GM19023 (cell line): Measurements from ENCODE around the gene ARPC1B.
"Not testable (repeated sequence)": the region's sequence is repeated elsewhere in the genome, so short reads cannot be mapped to it uniquely, and the experiment has no call there.

Experiments used
- ATAC-seq: cut with Tn5 transposase; IDR thresholded peaks from one replicate; pipeline ENCODE4 v1.9.1; 2021; ENCODE audit warnings: mild to moderate bottlenecking, moderate library complexity; ENCODE audit not compliant: unreplicated experiment

Gene ARPC1B

DNA sequence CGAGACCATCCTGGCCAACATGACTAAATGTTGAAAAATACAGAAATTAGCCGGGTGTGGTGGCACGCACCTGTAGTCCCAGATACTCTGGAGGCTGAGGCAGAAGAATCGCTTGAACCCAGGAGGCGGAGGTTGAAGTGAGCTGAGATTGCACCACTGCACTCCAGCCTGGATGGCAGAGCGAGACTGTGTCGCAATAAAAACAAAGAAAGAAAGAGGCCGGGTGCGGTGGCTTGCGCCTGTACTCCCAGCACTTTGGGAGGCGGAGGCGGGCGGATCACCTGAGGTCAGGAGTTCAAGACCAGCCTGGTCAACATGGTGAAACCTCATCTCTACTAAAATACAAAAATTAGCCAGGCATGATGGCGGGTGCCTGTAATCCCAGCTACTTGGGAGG lies 12.7 kb downstream of the ARPC1B start:
- ATAC-seq, result not testable (repeated sequence)

DNA sequence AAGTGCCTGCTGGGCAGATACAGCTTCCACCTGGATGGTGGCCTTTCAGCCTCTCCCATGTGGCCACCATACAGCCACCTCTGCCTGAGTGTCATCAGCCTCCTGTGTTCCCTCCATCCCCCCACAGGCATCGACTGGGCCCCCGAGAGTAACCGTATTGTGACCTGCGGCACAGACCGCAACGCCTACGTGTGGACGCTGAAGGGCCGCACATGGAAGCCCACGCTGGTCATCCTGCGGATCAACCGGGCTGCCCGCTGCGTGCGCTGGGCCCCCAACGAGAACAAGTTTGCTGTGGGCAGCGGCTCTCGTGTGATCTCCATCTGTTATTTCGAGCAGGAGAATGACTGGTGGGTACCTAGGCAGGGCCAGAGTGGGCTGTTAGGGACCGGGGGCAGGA lies 13.4 kb downstream of the ARPC1B start:
- no peak for ATAC-seq

DNA sequence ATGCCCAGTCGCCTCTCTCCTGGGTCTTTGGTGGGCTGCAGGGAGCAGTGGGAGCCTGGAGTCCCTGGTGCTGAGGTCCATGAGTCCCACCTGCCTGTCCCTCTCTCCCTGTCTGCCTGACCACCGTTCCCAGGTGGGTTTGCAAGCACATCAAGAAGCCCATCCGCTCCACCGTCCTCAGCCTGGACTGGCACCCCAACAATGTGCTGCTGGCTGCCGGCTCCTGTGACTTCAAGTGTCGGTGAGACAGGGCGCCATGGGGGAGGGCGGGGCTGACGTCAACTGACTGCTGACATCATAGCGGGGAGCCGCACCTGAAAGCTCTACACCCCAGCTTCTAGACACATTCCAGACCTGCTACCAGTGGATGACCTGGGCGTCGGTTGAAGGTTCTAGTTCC lies 15.2 kb downstream of the ARPC1B start:
- ATAC-seq, result no peak

DNA sequence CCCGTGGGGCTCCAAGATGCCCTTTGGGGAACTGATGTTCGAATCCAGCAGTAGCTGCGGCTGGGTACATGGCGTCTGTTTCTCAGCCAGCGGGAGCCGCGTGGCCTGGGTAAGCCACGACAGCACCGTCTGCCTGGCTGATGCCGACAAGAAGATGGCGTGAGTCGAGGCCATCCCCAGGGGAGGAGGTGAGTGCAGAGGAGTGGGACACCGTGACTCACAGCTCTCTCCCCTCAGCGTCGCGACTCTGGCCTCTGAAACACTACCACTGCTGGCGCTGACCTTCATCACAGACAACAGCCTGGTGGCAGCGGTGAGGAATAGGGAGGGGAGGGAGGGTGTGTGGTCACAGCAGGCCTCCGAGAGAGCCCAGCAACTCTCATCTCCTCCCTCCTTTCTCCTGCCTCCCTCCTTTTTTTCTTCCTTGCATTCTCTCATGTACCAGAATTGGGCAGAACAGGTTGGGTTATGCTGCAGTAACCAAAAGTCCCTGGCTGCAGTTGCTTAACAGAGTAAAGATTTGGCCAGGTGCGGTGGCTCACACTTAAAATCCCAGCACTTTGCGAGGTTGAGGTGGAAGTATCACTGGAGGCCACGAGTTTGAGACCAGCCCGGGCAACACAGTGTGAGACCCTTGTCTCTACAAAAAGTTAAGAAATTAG lies 16.5 kb downstream of the ARPC1B start:
- ATAC-seq, result no peak

DNA sequence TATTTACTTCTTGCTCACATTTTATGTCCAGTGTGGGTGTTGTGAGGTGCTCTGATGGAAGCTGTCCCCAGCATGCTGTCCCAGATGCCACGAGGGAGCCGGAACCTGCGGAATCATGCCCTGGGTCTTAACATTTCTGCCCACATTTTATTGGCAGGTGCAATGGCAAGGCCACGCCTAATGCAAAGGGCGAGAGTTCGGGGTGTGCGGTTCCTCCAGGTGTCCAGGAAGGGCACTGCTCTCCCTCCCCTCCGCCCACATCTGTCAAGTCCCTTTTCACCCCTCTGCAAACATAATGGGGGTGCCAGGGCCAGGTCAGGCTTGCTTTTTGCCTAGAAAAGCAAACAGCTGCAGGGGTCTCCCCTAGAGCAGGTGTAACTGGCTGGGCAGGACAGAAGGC lies 17.5 kb downstream of the ARPC1B start:
- no peak for ATAC-seq

DNA sequence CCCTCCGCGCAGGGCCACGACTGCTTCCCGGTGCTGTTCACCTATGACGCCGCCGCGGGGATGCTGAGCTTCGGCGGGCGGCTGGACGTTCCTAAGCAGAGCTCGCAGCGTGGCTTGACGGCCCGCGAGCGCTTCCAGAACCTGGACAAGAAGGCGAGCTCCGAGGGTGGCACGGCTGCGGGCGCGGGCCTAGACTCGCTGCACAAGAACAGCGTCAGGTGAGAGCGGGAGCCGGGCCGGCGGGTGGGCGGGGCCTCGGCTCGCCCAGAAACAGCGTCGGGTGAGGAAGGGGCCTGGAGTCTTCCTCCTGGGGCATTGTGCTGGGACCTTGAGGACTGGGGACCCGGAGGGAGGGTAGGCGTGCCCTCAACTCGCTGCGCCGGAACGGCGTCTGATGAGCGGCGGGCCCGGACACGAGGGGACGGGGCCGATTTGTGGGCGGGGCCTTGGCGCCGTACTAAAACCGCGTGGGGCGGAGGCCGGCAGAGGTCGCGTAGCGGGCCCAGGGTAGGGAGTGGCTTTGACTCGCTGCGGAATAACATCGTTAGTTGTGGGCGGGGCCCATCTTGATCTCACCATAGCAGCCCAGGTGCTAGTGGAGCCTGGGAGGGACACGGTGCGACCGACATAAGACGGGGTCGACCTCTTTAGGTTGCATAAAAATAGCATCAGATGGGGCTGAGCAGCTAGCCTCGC lies 18.3 kb downstream of the ARPC1B start:
- no peak for ATAC-seq

DNA sequence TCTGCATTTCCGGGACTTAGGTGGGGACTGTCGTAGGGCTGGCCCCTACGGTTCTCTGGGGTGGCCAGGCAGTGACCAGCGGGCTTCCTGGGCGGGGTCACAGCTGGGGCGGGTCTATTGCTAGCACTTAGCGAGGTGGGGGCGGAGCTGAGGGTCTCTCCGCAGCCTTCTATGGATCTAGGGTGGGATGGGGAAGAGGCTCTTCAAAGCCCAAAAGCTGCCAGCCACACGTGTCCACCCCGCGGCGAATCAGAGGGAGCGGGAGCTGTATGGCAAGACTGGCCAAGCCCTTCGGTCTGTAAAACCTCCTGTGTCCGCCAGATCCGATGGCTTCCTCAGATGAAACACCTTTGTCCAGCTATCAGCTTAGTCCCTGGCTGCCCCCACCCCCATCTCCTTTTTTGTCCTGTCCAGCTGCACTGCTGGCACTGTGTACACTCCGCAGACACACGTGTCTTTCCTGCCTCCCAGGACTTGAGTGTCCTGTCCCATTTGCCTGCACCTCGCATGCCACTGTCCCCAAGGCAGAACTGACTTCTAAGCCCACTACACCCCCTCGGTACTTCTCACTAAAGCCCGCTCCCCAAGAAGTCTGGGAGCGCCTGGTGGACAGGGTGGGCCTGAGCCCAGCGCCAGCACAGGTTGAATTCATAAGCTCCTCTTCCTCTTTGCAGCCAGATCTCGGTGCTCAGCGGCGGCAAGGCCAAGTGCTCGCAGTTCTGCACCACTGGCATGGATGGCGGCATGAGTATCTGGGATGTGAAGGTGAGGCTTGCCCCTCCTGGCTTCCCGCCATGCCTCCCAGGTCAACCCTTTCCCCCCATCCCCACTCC lies 19.0 kb downstream of the ARPC1B start:
- ATAC-seq, result no peak

DNA sequence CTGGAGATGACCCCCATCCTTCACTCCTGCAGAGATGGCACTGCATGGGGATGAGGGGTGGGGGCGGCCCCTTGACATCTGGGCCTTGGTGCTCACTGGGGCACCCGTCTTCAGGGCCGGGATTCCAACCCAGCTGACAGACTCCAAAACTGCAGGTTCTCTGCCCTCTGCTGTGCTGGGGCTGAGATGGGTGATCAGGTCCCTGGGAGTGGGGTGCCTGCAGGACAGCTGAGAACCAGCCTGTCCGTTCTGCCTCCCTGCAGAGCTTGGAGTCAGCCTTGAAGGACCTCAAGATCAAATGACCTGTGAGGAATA lies 19.6 kb downstream of the ARPC1B start:
- ATAC-seq, result no peak

DNA sequence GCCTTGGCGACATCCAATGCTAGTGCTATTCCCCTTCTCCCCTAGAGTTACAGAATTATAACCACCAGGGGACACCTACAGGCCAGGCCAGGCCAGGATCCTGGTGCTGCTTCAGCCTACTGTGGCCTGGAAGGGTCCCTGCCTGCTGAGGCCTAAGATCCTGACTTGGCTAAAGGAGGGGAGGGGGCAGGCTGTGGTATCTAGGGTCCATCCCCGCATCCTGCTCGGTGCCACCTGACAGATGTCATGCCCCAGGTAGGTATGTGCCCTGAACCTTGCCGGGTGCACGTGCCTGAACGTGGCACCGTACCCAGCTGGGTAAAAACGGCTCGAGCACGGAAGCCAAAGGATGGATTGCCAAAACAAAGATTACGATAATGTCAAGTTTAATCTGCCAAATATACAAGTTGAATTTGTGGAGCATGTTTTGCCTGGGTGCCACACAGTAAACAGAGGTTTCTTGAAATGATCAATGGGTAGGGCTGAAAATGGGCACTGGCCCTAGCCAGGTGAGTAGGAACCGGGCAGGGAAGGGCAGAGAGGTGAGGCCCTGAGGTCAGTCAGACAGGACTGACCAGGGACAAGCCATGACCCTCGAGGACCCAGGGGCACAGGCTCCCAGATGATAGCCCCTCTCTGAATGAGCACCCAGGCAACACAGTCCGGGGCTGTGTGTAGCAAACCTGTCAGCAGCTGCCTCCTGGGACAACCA lies 21.2 kb downstream of the ARPC1B start:
- ATAC-seq, result no peak

DNA sequence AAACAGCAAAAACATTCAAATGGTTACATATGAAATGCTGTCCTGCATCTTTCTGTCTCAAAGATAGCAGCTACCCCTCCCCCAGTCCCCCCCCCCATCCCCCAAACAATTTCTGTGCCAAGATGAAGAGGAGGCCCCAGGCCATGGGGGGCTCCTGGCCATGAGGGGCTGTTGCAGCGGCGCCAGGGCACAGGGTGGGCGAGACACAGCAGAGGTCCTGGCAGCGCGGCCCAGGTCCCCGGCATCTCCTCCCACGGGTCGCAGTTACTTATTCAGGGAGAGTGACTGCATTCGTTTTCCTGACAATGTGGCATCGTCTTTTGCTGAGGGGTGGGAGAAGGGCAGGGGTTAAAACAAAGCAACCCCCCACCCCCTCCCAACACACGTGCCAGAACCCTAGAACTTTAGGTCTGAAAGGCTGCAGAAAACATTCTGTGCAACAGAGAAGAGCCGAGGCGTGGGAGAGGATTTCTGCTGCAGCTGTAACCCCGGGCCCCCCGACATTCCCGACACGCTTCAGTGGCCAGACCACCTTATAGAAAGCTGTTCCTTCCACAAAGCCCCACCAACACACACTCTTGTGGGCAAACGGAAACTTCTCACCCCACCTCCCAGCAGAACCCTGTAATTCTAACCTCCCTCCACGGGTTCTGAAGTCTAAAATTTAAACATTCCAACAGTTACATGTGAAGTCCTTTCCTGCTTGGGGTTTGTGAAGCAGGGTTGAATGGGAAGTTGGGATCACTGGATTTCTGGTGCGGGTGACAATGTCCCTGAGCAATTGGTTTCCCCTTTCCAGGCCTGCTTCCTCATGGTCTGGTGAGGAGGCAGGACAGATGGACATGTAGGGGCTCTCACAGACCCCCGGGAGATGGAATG lies 22.1 kb downstream of the ARPC1B start:
- no peak for ATAC-seq

DNA sequence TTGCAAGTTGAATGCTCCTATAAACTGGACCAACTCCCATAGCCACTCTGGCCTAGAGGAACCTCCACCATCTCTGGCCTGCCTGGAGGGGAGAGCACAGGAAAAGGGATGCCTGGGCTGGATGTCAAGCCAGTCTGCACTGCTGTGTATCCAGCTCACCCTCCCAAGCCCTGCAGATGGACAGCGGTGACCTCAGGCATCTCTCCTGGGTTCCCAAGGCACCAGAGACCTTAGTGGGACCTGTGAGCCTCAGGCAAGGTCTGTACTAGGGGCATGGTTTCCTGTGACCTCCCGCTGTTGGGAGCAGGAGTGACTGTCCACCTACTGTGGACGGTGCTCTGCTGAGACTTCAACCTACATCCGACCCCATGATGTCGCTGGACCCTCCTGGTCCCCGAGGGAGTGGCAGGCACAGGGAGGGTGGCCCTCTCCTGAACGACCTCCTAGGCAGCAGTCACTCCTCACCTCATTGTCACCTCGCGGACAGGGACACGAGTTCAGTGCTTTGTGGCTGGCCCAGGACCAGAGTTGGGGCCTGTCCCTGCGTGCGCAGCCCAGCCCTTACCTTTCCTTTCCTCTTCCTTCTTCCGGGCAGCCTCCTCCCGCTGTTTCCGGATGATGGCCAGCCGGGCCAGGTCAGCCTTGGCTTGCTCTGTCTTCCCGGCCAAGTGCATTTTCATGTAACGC lies 22.9 kb downstream of the ARPC1B start:
- no peak for ATAC-seq

DNA sequence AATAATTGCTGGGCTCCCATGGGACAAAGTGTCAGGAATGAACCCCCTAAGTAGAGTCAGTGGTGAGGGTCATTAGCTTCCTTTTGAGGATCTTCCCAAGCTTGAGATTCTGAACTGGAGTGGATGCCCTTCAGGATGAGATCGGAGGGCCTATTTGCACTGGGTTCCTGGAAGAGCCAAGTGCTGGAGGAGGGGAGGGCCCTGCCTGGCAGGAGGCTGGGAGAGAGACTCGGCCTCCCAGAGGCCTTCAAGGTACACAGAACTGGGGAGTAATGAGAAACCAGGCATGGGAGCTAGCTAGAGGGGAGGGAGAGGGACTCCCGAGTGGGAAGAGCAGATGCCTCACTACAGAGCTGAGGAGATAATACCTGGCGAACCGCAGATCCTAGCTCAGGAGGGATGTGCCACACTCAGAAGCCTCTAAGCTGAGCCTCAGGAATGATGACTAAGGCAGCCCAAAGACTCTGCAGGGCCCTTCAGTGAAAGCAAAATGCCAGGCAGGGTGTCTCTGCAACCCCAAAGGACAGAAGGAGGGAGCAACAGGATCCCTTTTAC lies 24.4 kb downstream of the ARPC1B start:
- no peak for ATAC-seq

DNA sequence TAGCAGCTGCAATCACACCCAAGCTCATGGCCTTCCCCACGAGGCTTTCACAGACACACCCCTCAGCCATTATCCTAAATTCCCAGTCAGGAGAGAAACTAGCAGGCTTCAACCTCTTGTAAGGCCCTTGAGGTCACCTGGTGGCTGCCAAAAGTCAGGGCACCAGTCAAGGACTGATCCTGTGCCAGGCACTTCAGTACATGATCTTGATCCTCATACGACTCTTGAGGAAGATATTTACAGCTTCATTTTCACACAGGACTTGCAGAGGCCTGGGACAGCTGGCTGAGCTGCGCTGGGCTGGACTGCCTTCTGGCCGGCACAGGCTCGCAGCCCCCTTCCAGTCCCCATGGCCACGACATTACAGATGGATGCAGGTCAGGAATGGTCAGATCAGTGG lies 25.1 kb downstream of the ARPC1B start:
- no peak for ATAC-seq

DNA sequence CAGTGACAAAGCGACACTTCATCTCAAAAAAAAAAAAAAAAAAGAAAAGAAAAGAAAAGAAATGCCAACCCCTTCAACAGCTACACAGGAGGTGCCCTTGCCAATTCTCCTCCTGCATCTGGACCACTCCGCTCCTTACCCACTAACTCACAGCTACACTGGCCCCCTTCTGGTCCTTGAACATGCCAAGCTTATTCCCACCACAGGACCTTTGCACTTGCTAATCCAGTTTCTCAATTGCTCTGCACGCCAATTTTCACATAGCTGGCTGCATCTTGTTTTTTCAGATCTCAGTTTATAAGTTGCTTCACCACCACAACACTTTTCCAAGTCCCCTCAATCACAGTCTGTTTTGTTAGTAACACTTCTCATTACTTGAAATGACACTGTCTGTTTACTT lies 28.3 kb downstream of the ARPC1B start:
- ATAC-seq, result no peak

DNA sequence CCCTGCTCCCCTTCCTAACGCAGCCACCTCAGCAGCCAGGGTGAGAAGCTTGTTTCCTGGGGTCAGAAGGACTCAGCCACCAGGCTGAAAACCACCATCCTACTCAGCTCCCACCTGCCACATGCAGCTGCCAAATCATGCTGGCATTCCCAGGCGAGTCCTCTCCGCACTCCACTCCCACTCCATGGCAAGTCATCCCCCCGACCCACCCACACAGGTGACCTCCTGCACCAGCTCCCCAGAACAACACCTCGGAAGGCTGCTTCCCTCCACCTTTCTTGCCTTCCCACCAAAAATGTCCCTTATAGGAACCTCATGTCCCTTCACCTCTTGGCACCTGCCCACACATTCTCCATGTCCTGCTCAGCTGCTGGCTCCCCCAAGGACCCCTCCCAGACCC lies 29.2 kb downstream of the ARPC1B start:
- no peak for ATAC-seq

DNA sequence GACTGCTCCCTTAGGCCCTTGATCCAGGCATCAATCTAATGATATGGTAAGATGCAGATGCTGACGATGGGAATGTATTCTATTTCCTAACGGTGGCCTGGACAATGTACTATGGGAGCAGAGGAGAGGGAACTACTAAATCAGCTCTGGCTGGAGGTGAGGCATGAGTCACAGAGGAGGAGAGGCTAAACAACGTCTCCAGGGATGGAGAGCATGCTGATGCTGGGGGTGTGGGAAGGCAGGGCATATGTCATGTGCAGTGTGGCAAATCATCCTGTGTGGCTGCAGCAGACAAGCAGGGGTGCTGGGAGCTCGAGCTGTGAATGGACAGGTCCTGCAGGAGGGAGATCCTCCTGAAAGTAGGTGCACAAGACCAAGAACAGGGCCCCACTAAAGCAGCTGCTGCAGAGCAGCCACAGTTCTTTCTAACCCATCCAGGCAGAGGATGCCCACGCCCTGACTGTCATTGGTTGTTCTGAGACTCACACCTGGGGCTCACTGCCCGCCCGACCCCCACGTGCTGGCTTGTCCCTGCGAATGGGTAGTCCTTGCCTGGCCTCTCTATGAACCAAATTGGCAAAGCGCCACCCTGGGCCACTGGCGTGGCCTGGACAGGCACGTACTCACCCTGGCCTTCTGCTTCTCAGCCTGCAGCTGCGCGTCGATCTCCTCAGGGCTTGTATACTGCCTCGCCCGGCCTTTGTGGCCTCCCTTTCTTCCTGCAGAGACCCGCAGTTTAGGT lies 29.9 kb downstream of the ARPC1B start:
- no peak for ATAC-seq

DNA sequence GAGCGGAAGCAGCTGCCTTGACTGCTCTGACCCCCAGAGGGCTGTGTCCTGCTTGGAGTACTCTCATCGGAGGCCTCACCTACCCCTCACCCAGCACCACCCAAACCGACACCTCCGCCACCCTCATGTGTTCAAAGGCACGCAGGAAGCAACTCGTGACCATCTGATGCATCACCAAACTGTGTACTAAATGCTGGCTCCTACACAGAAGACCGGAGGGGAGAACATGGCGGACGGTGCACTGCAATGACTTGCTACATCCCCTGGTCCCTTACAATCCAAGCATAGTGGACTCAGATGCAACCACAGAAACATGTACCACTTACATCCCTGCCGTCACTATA lies 30.4 kb downstream of the ARPC1B start:
- no peak for ATAC-seq

DNA sequence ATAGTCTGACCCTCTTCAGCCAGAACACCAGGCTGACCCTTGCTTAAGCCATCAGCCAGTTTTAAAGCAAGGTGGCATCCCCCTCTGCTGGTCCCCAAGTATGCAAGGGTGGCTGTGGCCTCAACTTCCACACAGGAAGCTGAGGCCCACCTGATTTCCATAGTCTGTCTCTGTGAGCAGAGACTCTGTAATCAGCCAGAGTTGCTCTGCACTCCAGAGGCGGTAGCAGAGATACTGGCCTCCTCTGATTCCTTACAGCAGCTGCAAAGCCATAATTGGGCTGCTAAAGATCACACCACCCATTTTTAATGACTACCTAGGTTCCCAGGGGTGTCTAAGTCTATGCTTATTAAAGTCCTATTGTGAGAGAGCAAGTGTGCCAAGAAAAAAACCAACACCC lies 32.0 kb downstream of the ARPC1B start:
- ATAC-seq, result no peak

DNA sequence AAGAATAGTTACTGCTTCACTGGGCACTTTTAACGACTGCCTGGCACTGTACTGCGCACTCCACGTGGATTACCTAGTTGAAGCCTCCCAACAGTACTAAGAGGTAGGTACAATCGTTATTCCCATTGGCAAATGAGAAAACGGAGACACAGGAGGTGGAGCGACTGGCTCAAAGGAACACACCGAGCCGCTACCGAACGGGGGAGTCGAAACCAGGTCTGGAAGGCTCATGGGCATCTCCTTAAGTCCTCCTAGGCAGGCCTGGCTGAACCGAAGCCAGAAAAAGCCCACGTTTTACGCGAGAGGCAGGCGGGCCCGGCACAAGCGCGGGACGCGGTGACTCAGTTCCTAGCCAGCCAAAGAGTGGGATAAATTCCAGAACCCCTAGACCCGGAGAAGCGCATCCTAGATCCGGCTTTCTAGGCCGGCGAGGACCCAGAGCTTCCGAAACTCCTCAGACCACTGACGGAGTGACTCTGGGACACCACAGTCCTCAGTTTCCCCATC lies 33.4 kb downstream of the ARPC1B start:
- no peak for ATAC-seq
